Measurements from ENCODE around the gene FAM222A.

Gene FAM222A

DNA sequence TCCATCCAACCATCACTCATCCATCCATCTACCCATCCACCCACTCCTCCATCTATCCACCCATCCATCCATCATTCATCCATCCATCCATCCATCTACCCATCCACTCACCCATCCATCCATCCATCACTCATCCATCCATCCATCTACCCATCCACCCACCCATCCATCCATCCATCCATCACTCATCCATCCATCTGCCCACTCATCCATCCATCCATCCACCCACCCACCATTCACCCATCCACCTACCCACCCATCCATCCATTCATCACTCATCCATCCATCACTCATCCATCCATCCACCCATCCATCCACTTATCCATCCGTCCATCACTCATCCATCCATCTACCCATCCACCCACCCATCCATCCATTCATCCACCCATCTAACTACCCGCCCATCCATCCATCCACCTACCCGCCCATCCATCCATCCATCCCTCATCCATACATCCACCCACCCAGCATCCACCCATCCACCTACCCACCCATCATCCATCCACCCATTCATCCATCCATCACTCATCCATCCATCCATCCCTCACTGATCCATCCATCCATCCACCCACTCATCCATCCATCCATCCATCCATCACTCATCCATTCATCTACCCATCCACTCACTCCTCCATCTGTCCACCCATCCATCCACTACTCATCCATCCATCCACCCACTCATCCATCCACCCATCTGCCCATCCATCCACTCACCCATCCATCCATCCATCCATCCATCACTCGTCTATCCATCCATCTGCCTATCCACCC is 95.4 kb downstream of the FAM222A start:
- DNase-seq: no peak

DNA sequence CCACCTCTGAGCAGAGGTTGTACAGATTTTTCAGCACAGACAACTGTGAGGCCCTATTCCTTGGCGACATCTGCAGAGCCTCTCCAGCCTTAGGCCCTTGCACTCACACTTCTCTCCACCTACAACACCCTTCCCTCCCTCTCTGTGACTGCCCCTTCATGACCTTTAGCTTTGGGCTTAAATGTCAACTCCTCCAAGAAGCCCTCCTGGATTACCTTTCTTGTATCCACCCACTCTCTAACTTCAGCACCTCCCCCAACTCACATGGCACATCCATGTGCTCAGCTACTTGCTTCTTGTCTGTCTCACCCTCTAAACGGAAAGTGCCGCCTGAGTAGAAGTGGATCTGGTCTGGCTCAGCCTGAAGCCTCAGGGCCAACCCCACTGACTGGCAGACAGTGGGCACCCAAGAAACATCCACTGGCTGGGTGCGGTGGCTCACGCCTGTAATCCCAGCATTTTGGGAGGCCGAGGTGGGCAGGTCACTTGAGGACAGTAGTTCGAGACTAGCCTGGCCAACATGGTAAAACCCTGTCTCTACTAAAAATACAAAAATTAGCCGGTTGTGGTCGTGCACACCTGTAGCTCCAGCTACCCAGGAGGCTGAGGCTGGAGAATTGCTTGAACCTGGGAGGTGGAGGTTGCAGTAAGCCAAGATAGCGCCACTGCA is 97.5 kb downstream of the FAM222A start:
- no peak for DNase-seq

DNA sequence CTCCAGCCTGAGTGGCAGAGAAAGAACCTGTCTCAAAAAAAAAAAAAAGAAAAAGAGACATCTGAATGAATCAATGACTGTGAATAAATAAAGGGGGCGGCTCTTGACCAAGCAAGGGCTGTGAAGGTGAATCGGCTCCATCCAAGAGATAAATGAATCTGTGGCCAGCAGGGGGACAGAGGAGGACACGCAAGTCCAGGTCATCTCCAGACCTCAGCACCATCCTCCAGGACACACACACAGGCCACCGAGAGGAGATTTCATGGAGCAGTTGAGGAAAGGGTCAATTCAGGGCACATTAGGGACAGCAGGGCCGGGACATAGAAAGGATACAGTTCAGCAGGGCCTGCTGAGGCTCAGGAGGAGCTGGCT is 98.0 kb downstream of the FAM222A start:
- no peak for DNase-seq

DNA sequence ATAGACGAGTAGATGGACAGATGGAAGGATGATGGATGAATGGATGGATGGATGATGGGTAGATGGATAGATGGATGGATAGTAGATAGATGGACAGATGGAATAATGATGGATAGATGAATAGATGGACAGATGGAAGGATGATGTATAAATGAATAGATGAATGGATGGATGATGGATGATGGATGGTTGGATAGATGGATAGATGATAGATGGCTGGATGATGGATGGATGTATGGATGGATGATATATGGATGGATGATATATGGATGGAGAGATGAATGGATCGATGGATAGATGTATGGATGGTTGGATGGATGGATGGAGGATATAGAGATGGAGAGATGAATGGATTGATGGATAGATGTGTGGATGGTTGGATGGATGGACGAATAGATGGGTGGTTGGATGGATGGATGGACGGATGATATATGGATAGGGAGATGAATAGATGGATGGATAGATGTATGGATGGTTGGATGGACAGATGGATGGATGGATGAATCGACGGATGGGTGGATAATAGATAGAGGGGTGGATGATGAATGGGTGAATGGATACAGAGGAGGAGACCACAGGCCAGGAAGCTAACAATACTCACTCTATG is 100.3 kb downstream of the FAM222A start:
- no peak for DNase-seq

DNA sequence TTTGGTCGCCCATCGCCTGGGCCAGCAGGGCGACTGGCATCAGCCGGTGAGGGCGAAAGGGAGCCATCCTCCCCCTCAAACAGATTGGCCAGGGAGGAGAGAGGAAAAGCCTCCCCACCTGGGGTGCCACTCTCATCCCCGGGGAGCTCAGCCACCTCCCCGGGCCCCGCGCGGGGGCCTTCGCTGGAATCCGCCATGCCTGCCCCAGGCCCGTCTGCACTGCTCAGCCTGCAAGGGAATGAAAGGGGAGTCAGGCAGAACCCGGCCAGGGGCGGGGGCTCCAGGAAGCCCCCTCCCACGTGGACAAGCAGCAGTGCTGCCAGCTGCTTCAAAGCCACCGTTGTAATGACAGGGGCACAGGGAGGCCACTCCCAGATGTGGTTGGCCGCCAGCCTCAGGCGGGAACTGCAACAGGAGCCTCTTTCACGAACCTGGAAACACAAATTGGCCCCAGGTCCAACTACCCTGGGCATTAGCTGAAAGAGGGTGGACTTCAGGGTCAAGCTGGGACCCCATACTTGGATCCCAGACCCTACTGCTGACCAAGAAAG is 101.0 kb downstream of the FAM222A start:
- no peak for DNase-seq

DNA sequence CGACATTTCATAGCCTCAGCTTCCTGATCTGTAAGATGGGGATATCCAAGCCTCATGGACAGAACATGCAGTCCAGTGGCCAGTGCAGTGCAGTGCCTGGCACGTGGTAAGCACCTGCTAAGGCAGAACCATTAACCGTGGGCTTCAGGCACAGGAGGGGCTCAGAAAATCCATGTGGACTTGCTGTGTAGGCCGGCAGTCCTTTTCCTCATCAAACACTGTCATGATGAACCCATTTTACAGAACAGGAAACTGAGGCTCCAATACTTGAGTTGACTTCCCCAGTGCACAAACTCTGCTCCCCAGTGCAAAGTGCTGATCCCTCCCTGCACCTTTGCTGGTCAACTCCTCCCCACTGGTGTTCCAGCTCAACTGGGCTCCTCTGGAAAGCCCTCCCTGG is 101.6 kb downstream of the FAM222A start:
- no peak for DNase-seq

DNA sequence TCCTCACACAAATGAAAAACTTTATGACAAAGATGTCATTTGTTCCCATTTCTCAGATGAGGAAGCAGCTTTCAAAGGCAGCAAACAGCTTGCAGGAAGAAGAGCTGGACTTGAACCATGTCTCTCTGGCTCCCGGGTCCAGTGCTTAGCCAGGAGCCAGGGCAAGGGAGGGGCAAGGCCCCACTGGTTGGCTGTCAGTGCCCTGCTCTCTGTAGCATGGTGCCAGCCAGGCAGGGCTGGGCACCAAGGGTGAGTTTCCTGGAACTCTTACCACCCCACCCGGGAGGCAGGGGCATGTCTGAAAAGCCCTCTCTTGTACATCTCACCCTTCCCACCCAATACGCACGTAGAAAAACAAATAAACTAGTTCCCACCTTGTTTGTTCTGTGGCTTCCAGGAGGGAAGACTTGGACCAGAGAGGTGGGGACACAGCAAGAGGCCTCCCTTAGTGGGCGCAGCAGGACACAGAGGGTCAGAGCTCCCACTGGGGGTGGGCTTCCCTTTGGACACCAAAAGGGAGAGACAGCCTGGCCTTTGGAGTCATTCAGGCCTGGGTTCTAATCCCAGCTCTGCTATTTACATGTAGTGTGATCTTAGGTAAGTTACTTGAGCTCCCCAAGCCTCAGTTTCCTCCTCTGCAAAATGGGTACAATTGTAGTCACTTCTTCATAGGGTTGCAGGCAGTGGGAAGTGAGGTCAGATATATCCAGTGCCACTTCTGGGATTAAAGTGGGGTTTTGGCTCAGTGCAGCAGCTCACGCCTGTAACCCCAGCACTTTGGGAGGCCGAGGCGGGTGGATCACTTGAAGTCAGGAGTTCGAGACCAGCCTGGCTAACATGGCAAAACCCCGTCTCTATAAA is 102.4 kb downstream of the FAM222A start:
- DNase-seq: no peak

DNA sequence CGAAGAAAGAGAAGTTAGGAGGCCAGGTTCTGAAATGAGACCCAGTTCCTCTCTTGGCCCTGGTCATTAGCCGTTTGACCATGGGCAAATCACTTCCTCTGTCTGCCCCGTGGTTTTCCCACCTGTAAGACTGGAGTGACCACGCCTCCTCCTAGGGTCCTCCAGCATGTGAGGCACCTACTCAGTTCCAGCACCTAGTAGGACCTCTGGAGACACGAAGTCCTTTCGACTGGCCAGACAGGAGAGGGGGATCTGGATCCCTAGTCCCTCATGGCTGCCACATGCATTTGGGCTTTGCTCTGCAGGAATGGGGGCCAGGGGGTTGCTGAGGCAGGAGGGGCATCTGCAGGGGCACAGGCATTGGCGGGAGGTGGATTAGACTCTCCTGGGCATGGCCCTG is 103.2 kb downstream of the FAM222A start:
- DNase-seq: no peak

DNA sequence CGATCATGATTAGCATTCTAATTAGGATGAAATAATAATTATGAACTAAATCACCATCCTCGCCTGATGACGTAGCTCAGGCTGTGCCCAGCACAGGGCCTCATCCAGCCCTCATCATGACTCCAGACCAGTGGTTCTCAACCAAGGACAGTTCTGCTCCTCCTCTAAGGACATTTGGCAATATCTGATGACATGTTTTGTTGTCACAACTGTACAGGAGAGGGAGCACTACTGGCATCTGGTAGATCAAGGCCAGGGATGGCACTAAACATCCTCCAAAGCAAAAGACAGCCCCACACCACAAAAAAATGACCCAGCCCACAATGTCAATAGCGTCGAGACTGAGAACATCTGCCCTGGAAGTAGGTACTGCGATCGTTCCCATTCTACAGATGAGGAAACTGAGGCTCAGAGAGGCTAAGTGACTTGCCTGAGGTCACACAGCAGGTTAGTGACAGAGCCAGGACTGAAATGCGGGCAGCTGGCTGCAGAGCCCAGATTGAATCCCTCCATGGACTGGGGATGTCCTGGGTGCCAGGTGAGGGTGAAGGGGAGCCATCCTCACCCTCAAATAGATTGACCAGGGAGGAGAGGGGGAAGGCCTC is 104.1 kb downstream of the FAM222A start:
- DNase-seq: no peak

DNA sequence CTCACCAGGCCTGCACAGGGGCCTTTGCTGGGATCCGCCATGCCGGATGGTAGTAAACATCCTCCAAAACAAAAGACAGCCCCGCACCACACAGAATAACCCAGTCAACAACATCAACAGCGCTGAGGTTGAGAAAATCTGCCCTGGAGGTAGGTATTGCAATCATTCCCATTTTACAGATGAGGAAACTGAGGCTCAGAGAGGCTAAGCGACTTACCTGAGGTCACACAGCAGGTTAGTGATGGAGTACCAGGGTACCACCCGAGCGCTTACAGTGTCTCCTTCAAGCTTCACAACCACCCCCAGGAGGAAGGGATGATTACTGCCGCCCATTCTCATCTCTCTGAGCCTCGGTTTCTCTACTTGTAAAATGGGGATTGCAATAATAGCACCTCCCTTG is 104.6 kb downstream of the FAM222A start:
- no peak for DNase-seq

DNA sequence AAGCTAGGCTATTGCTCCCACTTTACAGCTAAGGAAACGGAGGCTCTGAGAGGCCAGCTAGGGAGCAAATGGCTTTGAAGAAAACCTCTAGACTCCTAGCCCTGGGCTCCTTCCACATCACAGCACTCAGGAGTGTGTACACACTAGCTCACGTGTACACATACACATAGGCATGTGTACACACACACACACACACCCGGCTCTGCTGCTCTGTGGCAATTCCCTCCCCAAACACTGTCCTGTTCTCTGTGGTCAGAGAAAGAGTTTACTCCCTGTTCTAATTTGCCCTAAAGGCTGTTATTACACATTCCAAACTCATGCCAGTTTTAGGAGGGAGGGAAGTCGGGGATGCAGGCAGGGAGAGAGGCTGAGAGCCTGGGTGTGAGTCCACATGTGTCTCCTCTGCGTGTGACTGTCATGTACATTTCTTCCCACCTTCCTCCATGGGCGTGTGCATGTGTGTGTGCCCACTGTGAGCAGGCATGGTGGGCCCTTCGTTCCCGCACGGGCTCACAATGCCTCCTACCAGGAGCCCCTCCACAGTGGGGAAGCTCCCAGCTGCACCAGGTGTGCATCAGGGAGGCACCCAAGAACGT is 105.4 kb downstream of the FAM222A start:
- DNase-seq: no peak
